H1 (cell line): Measurements from ENCODE around the gene PRRC1.

Experiments
- POLR2A ChIP-seq, 2 experiments: IDR thresholded peaks; 1 replicate in 1 of 2; 2 replicates in 1 of 2; pipeline ENCODE4 v1.6.1; 2011; ENCODE audit warnings: low read depth in 2 of 2, low read length in 2 of 2, mild to moderate bottlenecking in 2 of 2; ENCODE audit errors: control extremely low read depth in 1 of 2
- SRF ChIP-seq: IDR thresholded peaks from 2 replicates; pipeline ENCODE4 v1.6.1; 2011; ENCODE audit warnings: mild to moderate bottlenecking, low read depth, low read length, moderate library complexity
- TF ChIP-seq, protein P1 (sequence below), 3 experiments: IDR thresholded peaks; 1 replicate in 2 of 3; 2 replicates in 1 of 3; pipeline versions ENCODE4 v1.5.1 to v1.6.1; 2011; ENCODE audit warnings: low read length in 3 of 3, mild to moderate bottlenecking in 3 of 3, inconsistent platforms in 2 of 3, low read depth in 1 of 3, moderate library complexity in 1 of 3; ENCODE audit not compliant: insufficient read depth in 1 of 3; ENCODE audit errors: control extremely low read depth in 1 of 3

DNA sequence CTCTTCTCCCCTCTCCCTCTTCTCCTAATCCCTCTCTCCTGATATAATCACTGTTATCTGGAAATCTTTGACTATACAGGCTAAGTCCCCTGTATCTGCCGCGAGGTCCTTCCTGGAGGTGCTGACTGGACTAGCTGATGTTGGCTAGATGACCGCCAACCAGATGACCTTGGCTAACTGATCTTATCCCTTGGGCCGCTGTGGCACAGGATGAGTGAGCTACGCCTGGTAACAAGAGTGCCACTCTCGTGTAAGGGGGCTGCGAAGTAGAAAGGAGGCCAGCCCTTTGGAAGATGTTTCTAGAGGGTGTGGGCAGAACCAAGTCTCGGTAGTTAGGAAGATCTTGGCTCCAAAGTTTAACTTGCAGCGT, 345 bp upstream of the PRRC1 start:
- TF ChIP-seq SRF (no peak), POLR2A (IDR thresholded peaks at IDR 0.05; ENCODE audit: control extremely low read depth in 1 of 2, low read depth in 2 of 2, low read length in 2 of 2) (no peak)
- TF ChIP-seq, protein P1, sequence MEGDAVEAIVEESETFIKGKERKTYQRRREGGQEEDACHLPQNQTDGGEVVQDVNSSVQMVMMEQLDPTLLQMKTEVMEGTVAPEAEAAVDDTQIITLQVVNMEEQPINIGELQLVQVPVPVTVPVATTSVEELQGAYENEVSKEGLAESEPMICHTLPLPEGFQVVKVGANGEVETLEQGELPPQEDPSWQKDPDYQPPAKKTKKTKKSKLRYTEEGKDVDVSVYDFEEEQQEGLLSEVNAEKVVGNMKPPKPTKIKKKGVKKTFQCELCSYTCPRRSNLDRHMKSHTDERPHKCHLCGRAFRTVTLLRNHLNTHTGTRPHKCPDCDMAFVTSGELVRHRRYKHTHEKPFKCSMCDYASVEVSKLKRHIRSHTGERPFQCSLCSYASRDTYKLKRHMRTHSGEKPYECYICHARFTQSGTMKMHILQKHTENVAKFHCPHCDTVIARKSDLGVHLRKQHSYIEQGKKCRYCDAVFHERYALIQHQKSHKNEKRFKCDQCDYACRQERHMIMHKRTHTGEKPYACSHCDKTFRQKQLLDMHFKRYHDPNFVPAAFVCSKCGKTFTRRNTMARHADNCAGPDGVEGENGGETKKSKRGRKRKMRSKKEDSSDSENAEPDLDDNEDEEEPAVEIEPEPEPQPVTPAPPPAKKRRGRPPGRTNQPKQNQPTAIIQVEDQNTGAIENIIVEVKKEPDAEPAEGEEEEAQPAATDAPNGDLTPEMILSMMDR (IDR thresholded peaks at IDR 0.05; ENCODE audit: control extremely low read depth in 1 of 3, insufficient read depth in 1 of 3, low read depth in 1 of 3, low read length in 3 of 3): no peak
